GM23248 (cell line): ENCODE measurements around the gene PLCH2. TPM values are rescaled to one million over a fixed set of nuclear protein-coding genes. Genes with fewer than 3 reads are reported as not detected.

Experiments
- DNase-seq: peaks from one replicate; pipeline ENCODE4 v3.0.0-alpha.2; 2015
- H2AFZ ChIP-seq: fragments of 200-600 bp; sonication (generic); 2 replicates; pipeline ENCODE4 v1.6.1; 2016; ENCODE audit warnings: antibody characterized with exemption
- H3F3A ChIP-seq: fragments of 200-600 bp; sonication (generic); 2 replicates; pipeline ENCODE4 v1.6.1; 2016; ENCODE audit warnings: mild to moderate bottlenecking, antibody characterized with exemption, mixed run types; ENCODE audit not compliant: insufficient read depth
- H3K27ac ChIP-seq: fragments of 200-600 bp; sonication (generic); 2 replicates; pipeline ENCODE4 v1.5.1; 2016; ENCODE audit warnings: mild to moderate bottlenecking
- H3K27me3 ChIP-seq: fragments of 200-600 bp; sonication (generic); replicated peaks from 2 replicates; pipeline ENCODE4 v1.6.1; 2016; ENCODE audit warnings: mild to moderate bottlenecking; ENCODE audit not compliant: insufficient read depth
- H3K36me3 ChIP-seq: fragments of 200-600 bp; sonication (generic); 2 replicates; pipeline ENCODE4 v1.6.1; 2016; ENCODE audit warnings: low read depth, mild to moderate bottlenecking
- H3K4me1 ChIP-seq: fragments of 200-600 bp; sonication (generic); 2 replicates; pipeline ENCODE4 v1.6.1; 2016; ENCODE audit warnings: mild to moderate bottlenecking; ENCODE audit not compliant: insufficient read depth
- H3K4me2 ChIP-seq: fragments of 200-600 bp; sonication (generic); one replicate; pipeline ENCODE4 v1.6.1; 2016; ENCODE audit warnings: mild to moderate bottlenecking; ENCODE audit not compliant: unreplicated experiment
- H3K4me3 ChIP-seq: fragments of 200-600 bp; sonication (generic); 2 replicates; pipeline ENCODE4 v1.5.1; 2016; ENCODE audit warnings: mild to moderate bottlenecking
- H3K79me2 ChIP-seq: fragments of 200-600 bp; sonication (generic); 2 replicates; pipeline ENCODE4 v1.6.1; 2016; ENCODE audit warnings: mild to moderate bottlenecking; ENCODE audit not compliant: insufficient read depth
- H3K9ac ChIP-seq: fragments of 200-600 bp; sonication (generic); 2 replicates; pipeline ENCODE4 v1.6.1; 2016; ENCODE audit warnings: mild to moderate bottlenecking
- H3K9me2 ChIP-seq: fragments of 200-600 bp; sonication (generic); 2 replicates; pipeline ENCODE4 v1.6.1; 2016; ENCODE audit warnings: mixed run types, mild to moderate bottlenecking, moderate library complexity; ENCODE audit not compliant: insufficient read depth
- H3K9me3 ChIP-seq: fragments of 200-600 bp; sonication (generic); one replicate; pipeline ENCODE4 v1.6.1; 2017; ENCODE audit warnings: low read depth
- H4K20me1 ChIP-seq: fragments of 200-600 bp; sonication (generic); 2 replicates; pipeline ENCODE4 v1.6.0; 2016; ENCODE audit not compliant: insufficient read depth
- EZH2 ChIP-seq: fragments of 200-600 bp; sonication (generic); IDR thresholded peaks from 2 replicates; pipeline ENCODE4 v1.6.1; 2018; ENCODE audit warnings: antibody characterized with exemption, mild to moderate bottlenecking; ENCODE audit not compliant: insufficient read depth, poor library complexity, severe bottlenecking
- EZH2phosphoT487 ChIP-seq: fragments of 200-600 bp; sonication (generic); IDR thresholded peaks from 2 replicates; pipeline ENCODE4 v1.6.1; 2018; ENCODE audit warnings: antibody characterized with exemption, moderate library complexity, mild to moderate bottlenecking, low read depth; ENCODE audit not compliant: insufficient read depth
- WGBS, 2 experiments: methylation state at CpG; one replicate each; pipeline ENCODE4 v1.1.6; 2015 to 2017; ENCODE audit warnings: low lambda C conversion rate in 2 of 2, low coverage in 1 of 2; ENCODE audit errors: missing lambda C conversion rate in 2 of 2; 5-methylcytosine and 5-hydroxymethylcytosine counted together
- in situ Hi-C: fragments of 300-500 bp; cut with MboI; formaldehyde crosslinking; loops from 2 replicates; pipeline ENCODE4 v1.15.0; 2020
- polyA plus RNA-seq: library from polyadenylated mRNA; unstranded; fragments of >200 nt; fragmentation: Nextera tagmentation; extraction: Ambion mirVana; gene quantifications from 2 replicates; pipeline ENCODE4 v1.2.1, GENCODE V29; 2016
- total RNA-seq: library from RNA; depleted of rRNA; stranded (reverse); fragments of >200 nt; shearing (Covaris generic); gene quantifications from 2 replicates; pipeline ENCODE4 v1.2.3, GENCODE V29; 2014

PLCH2 gene
- total and polyA plus RNA-seq, 2 experiments from 2014 or later: not detected

DNA sequence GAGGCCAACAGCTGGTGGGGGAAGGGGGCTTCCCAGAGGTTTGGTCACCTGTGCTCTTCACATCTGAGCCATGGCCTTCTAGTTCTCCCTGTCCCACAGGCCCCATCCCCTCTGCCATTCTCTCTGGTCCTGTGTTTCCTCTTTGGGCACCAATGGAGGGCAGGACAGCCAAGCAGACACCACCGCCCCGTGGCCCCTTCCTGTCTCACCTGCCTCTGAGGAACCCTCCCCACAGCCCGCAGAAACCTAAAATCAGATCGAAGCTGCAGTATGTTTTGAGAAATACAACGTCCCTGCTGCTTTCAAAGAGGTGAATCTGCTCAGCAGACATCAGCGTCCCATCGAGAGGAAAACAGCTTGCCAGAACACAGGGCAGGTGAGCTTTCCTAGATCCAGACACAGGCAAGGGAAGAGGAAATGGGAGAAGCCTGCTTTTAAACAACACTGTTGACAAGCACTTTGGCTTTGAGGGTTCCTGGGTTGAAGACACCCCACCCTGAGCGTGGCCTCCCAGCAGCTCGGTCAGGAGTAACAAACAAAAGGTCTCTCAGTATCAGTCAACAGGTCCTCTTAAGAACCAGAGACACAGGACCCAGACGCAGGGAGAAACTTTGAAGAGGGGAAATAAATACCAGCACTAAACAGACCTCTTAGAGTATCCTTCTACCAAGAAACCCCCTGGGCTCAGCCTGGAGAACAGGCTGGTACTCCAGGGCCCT is 48.0 kb downstream of the PLCH2 start:
- Histone ChIP-seq H3K9ac (0 out of 2 replicates have a peak overlapping the region, but pooled peaks have one; percentile 5), H3K27ac (no peak overlapping the region), H2AFZ (no peak overlapping the region), H3K27me3 (no peaks in the 10 kb centered on the region), H3K4me3 (0 out of 2 replicates have a peak overlapping the region, but pooled peaks have one; percentile 88), H3K79me2 (peaks cover 53% of the 10 kb centered on the region), H3K4me2 (no peak overlapping the region), H3K9me2 (no peaks in the 10 kb centered on the region), H3K36me3 (no peaks in the 10 kb centered on the region; the same call in 1 of the 2 replicates), H3K9me3 (no peaks in the 10 kb centered on the region), H3K4me1 (peaks cover 15% of the 10 kb centered on the region; the same call in 1 of the 2 replicates), H3F3A (no peaks in the 10 kb centered on the region), H4K20me1 (no peaks in the 10 kb centered on the region)
- DNase-seq: no peak
- in situ Hi-C loops: loop anchor here (25.0 kb wide), 1 partner anchor 337 kb away; the partner anchor contains the start of gene FAAP20
- WGBS, 2 experiments: 66 to 67% methylated on average over 10 of the region's 10 CpGs
- TF ChIP-seq EZH2phosphoT487 (no peak), EZH2 (no peak)

DNA sequence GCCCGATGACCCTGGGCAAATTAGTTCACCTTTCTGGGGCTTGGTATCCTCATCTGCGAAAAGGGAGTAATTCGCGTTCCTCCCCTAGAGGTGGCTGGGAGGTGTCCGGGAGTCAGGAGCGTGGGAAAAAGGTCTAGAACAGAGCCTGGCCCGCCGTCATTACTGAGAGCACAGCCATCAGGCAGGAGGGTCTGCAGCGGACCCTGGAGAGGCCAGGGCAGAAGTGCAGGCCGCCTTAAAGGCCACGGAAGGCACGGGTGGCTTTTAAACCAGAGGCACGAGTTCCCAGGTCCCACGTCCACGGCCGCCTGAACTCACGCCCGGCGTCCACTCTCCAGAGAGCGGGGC is 49.5 kb downstream of the PLCH2 start:
- in situ Hi-C loops: no loop called here
- no peaks in the 10 kb centered on the region for H4K20me1 ChIP-seq

GRCh38 chr1:2525920-2526823 is 50.1 kb downstream of the PLCH2 start, which contains the start of gene PANK4:
Gene PANK4, minus strand, starts transcription at chr1:2526596. Its CDS starts 9 bp downstream, at chr1:2526587.
- Histone ChIP-seq H3K4me2 (peak within 1 kb of the TSS; percentile 95), H3K27me3 (peaks cover 16% of the 10 kb centered on the region), H2AFZ (peak within 1 kb of the TSS; percentile 73), H3K9me3 (no peaks in the 10 kb centered on the region), H3K79me2 (peaks cover 48% of the 10 kb centered on the region), H3F3A (no peaks in the 10 kb centered on the region), H3K4me1 (peaks cover 15% of the 10 kb centered on the region; the same call in 1 of the 2 replicates), H3K27ac (peak within 1 kb of the TSS; percentile 74), H3K9me2 (no peaks in the 10 kb centered on the region), H3K36me3 (no peaks in the 10 kb centered on the region), H4K20me1 (no peaks in the 10 kb centered on the region), H3K9ac (peak within 1 kb of the TSS; percentile 93), H3K4me3 (peak within 1 kb of the TSS; percentile 88)
- in situ Hi-C loops: no loop called here
- 0 to 1% methylated on average over 57 to 104 of the region's 107 CpGs for WGBS, 2 experiments
- TF ChIP-seq EZH2phosphoT487: no peak
- TF ChIP-seq EZH2: no peak
- DNase-seq: peak; percentile 99

More for the DNA sequence above, 49.5 kb downstream of the PLCH2 start:
- H3K36me3 ChIP-seq: no peaks in the 10 kb centered on the region
- peaks cover 10% of the 10 kb centered on the region for H3K27me3 ChIP-seq
- peaks cover 53% of the 10 kb centered on the region for H3K79me2 ChIP-seq
- H3K4me2 ChIP-seq: peak overlapping the region; percentile 95
- H3K27ac ChIP-seq: peak overlapping the region; percentile 61
- H3K9ac ChIP-seq: peak overlapping the region; percentile 93
- peaks cover 15% of the 10 kb centered on the region; the same call in 1 of the 2 replicates for H3K4me1 ChIP-seq
- no peak for TF ChIP-seq EZH2phosphoT487
- no peak for TF ChIP-seq EZH2
- WGBS, 2 experiments: 1 to 2% methylated on average over 20 of the region's 20 CpGs
- no peaks in the 10 kb centered on the region for H3K9me3 ChIP-seq
- no peaks in the 10 kb centered on the region for H3F3A ChIP-seq
- H2AFZ ChIP-seq: peak overlapping the region; percentile 47
- H3K9me2 ChIP-seq: no peaks in the 10 kb centered on the region
- peak; percentile 47 for DNase-seq
- H3K4me3 ChIP-seq: peak overlapping the region; percentile 88
